Caco-2 (cell line): ENCODE results near the gene TLX3. TPM values are rescaled to one million over a fixed set of nuclear protein-coding genes. Genes with fewer than 3 reads are reported as not detected.

Experiments
- BruUV-seq: library from RNA; stranded (reverse); fragments of 400-500 nt; replicated peaks from 2 replicates; lab custom pipeline; 2021; lab: Mats Ljungman, UMichigan
- CTCF ChIA-PET: fragments of 300-600 bp; sonication (Branson Sonifier 250); formaldehyde crosslinking; loops from one replicate; lab custom pipeline; 2022; ENCODE audit warnings: antibody characterized with exemption; lab: Charles Lee
- POLR2A ChIA-PET: fragments of 300-600 bp; sonication (Branson Sonifier 250); formaldehyde crosslinking; loops from one replicate; lab custom pipeline; 2022; ENCODE audit warnings: antibody characterized with exemption; lab: Charles Lee
- DNase-seq, 2 experiments: peaks; one replicate each; pipeline versions ENCODE4 v3.0.0 to v3.0.0-alpha.2; 2020 to 2022
- H3K27me3 ChIP-seq: replicated peaks from 2 replicates; pipeline ENCODE4 v1.6.0; 2011; ENCODE audit warnings: low read length; ENCODE audit not compliant: control insufficient read depth, insufficient read depth
- H3K36me3 ChIP-seq: 2 replicates; pipeline ENCODE4 v1.5.1; 2011; ENCODE audit warnings: low read length; ENCODE audit not compliant: control insufficient read depth, insufficient read depth
- H3K4me1 ChIP-seq: fragments of 250-450 bp; sonication (Bioruptor Pico); 2 replicates; pipeline ENCODE4 v1.5.1; 2020; ENCODE audit warnings: mild to moderate bottlenecking
- H3K4me3 ChIP-seq: 2 replicates; pipeline ENCODE4 v1.5.1; 2011; ENCODE audit warnings: low read depth, mild to moderate bottlenecking, control low read depth, low read length
- H3K9me3 ChIP-seq: fragments of 250-450 bp; sonication (Bioruptor Pico); 2 replicates; pipeline ENCODE4 v1.5.1; 2020; ENCODE audit warnings: mild to moderate bottlenecking, moderate library complexity
- H3K27ac Mint-ChIP-seq: one replicate; pipeline ENCODE4 v1.8.0; 2022; ENCODE audit warnings: mixed read lengths; ENCODE audit not compliant: unreplicated experiment
- H3K27me3 Mint-ChIP-seq: one replicate; pipeline ENCODE4 v1.8.0; 2022; ENCODE audit warnings: mixed read lengths; ENCODE audit not compliant: insufficient read depth, unreplicated experiment
- H3K36me3 Mint-ChIP-seq: one replicate; pipeline ENCODE4 v1.8.0; 2022; ENCODE audit warnings: mild to moderate bottlenecking, mixed read lengths; ENCODE audit not compliant: insufficient read depth, unreplicated experiment
- H3K4me1 Mint-ChIP-seq: one replicate; pipeline ENCODE4 v1.8.0; 2022; ENCODE audit warnings: low read depth, mixed read lengths; ENCODE audit not compliant: unreplicated experiment
- H3K4me3 Mint-ChIP-seq: one replicate; pipeline ENCODE4 v1.8.0; 2022; ENCODE audit warnings: mild to moderate bottlenecking, moderate library complexity, mixed read lengths; ENCODE audit not compliant: unreplicated experiment
- H3K9me3 Mint-ChIP-seq: one replicate; pipeline ENCODE4 v1.8.0; 2022; ENCODE audit warnings: mixed read lengths; ENCODE audit not compliant: unreplicated experiment
- CTCF ChIP-seq, 2 experiments: fragments of 200-600 bp in 1 of 2; IDR thresholded peaks; 1 replicate in 1 of 2; 2 replicates in 1 of 2; pipeline versions ENCODE4 v1.5.1 to v1.8.0; 2011 to 2022; ENCODE audit warnings: antibody characterized with exemption in 1 of 2, control low read depth in 1 of 2, inconsistent platforms in 1 of 2, low read depth in 1 of 2, low read length in 1 of 2, mild to moderate bottlenecking in 1 of 2, moderate library complexity in 1 of 2; ENCODE audit not compliant: insufficient read depth in 1 of 2, severe bottlenecking in 1 of 2, unreplicated experiment in 1 of 2
- intact Hi-C: fragments of 100-400 bp; cut with micrococcal nuclease; formaldehyde crosslinking; loops from one replicate; pipeline ENCODE4 v1.10.0; 2022; ENCODE audit not compliant: unreplicated experiment
- total RNA-seq: library from RNA; stranded (reverse); gene quantifications from 2 replicates; pipeline ENCODE4 v1.2.3, GENCODE V29; 2022

TLX3 gene
- total RNA-seq, 1 experiment from 2014 or later: not detected

GRCh38 chr5:171285465-171285864, 23.6 kb upstream of the TLX3 start:
- Mint-ChIP-seq H3K4me3 (no peak overlapping the region), H3K27ac (no peak overlapping the region), H3K27me3 (no peaks in the 10 kb centered on the region), H3K36me3 (no peaks in the 10 kb centered on the region), H3K9me3 (no peaks in the 10 kb centered on the region), H3K4me1 (no peaks in the 10 kb centered on the region)
- Histone ChIP-seq H3K27me3 (no peaks in the 10 kb centered on the region), H3K4me3 (no peak overlapping the region), H3K9me3 (no peaks in the 10 kb centered on the region), H3K36me3 (no peaks in the 10 kb centered on the region), H3K4me1 (no peaks in the 10 kb centered on the region)
- ChIA-PET POLR2A (no interaction called here), CTCF (no interaction called here)
- intact Hi-C loops: no loop called here
- DNase-seq: no peak
- no peak for TF ChIP-seq CTCF (IDR thresholded peaks at IDR 0.05; ENCODE audit: insufficient read depth in 1 of 2, low read depth in 1 of 2, low read length in 1 of 2, severe bottlenecking in 1 of 2, unreplicated experiment in 1 of 2)
- BruUV-seq: no TSS peak

DNA sequence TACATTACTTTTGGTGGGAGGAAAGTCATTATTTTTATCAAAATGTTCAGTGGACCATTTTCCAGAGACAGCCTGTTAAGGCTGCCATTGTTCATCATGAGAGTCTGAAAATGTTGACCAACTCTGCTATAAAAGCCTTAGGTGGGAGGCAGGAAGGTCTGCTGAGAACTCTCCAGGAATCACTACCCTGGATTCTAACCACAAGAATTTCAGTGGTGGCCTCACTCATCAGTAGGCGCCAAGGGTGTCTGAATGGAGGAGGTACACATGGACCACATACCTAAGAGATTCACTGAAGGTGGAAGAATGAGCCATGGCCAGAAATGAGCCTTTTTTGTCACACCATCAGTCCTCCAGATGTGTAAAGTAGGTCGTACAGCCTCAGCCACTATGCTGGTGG, 21.0 kb upstream of the TLX3 start:
- Histone ChIP-seq H3K9me3 (no peaks in the 10 kb centered on the region), H3K4me3 (no peak overlapping the region), H3K4me1 (no peaks in the 10 kb centered on the region), H3K27me3 (no peaks in the 10 kb centered on the region), H3K36me3 (no peaks in the 10 kb centered on the region)
- intact Hi-C loops: no loop called here
- no TSS peak for BruUV-seq
- no peaks in the 10 kb centered on the region for H3K27me3 Mint-ChIP-seq
- no peaks in the 10 kb centered on the region for H3K36me3 Mint-ChIP-seq
- no peak overlapping the region for H3K4me3 Mint-ChIP-seq
- DNase-seq: no peak
- ChIA-PET CTCF (no interaction called here), POLR2A (no interaction called here)
- TF ChIP-seq CTCF (IDR thresholded peaks at IDR 0.05; ENCODE audit: insufficient read depth in 1 of 2, low read depth in 1 of 2, low read length in 1 of 2, severe bottlenecking in 1 of 2, unreplicated experiment in 1 of 2): no peak
- no peaks in the 10 kb centered on the region for H3K9me3 Mint-ChIP-seq
- no peaks in the 10 kb centered on the region for H3K4me1 Mint-ChIP-seq
- H3K27ac Mint-ChIP-seq: no peak overlapping the region

- Mint-ChIP-seq H3K4me1 (peaks cover 6% of the 10 kb centered on the region), H3K36me3 (no peaks in the 10 kb centered on the region), H3K9me3 (no peaks in the 10 kb centered on the region), H3K4me3 (no peak overlapping the region), H3K27me3 (no peaks in the 10 kb centered on the region), H3K27ac (no peak overlapping the region)
- no TSS peak for BruUV-seq
- CTCF ChIA-PET: no interaction called here
- TF ChIP-seq CTCF (IDR thresholded peaks at IDR 0.05; ENCODE audit: insufficient read depth in 1 of 2, low read depth in 1 of 2, low read length in 1 of 2, severe bottlenecking in 1 of 2, unreplicated experiment in 1 of 2): no peak
- DNase-seq: no peak
- Histone ChIP-seq H3K9me3 (no peaks in the 10 kb centered on the region), H3K4me1 (peaks cover 7% of the 10 kb centered on the region), H3K27me3 (no peaks in the 10 kb centered on the region), H3K4me3 (no peak overlapping the region), H3K36me3 (no peaks in the 10 kb centered on the region)
- POLR2A ChIA-PET: interaction anchor here (0.5 to 0.7 kb wide), 2 partner anchors 14 to 89 kb away, joined by 3 to 4 read pairs; no protein-coding TSS in a partner anchor
- intact Hi-C loops: no loop called here
Observed at GRCh38 chr5:171291371-171291770, 17.7 kb upstream of the TLX3 start.
